ENCODE measurements around the gene MAPKAP1. TPM values are rescaled to one million over a fixed set of nuclear protein-coding genes. Genes with fewer than 3 reads are reported as not detected.
A peak's percentile ranks its signal among the peaks of the same experiment; 100 is the strongest.

Gene MAPKAP1
- total RNA-seq, 1 donor from 2014 or later, result 81.9 TPM

DNA sequence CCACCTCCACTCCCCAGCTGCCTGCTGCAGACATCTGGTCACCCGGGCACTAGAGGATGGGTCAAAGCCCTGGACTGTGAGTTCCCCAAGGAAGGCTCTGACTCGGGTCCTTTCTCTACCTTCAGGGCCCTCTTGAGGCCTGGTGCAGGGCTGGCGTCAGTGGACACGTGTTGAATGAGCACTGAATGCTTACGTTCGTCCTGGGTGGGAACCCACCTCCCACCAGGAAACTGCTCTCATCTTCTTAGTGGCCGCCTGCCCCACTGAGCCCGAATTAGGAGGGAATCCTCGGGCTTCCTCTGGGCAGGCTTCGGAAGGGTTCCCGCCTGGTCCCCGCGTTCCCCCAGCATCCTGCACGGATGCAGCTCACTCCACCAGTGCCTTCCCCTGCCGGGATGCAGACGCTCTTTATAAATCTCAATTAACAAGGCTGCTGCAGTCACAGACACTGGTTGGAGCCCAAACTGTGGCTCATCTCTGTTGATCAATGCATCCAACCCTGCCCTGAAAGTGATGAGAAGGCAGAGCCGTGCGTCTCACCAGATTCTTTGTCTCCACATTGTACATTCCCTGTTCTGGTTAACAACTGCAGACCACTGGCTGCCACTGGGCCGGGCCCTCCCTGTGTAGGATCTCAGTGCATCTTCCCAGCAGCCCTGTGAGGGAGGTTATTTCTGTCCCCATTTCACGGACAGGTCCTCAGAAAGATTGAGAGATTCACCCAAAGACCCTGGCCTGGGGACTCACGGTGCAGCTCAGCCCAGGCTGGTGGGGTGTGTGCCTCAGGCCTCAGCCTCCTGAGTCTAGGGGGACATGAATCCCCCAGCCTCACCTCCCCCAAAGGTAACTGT lies 276.6 kb downstream of the MAPKAP1 start:
- DNase-seq (ENCODE audit: low read depth), result no peak
- Histone ChIP-seq H3K27me3 (ENCODE audit: control insufficient read depth, insufficient read depth, low read length) (no peaks in the 10 kb centered on the region), H3K36me3 (ENCODE audit: control insufficient read depth, insufficient read depth, low read length) (no peaks in the 10 kb centered on the region), H3K4me3 (ENCODE audit: low read depth, low read length) (no peak overlapping the region)
- TF ChIP-seq, protein P1, sequence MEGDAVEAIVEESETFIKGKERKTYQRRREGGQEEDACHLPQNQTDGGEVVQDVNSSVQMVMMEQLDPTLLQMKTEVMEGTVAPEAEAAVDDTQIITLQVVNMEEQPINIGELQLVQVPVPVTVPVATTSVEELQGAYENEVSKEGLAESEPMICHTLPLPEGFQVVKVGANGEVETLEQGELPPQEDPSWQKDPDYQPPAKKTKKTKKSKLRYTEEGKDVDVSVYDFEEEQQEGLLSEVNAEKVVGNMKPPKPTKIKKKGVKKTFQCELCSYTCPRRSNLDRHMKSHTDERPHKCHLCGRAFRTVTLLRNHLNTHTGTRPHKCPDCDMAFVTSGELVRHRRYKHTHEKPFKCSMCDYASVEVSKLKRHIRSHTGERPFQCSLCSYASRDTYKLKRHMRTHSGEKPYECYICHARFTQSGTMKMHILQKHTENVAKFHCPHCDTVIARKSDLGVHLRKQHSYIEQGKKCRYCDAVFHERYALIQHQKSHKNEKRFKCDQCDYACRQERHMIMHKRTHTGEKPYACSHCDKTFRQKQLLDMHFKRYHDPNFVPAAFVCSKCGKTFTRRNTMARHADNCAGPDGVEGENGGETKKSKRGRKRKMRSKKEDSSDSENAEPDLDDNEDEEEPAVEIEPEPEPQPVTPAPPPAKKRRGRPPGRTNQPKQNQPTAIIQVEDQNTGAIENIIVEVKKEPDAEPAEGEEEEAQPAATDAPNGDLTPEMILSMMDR (IDR thresholded peaks at IDR 0.05; ENCODE audit: insufficient read depth, low read length, severe bottlenecking), result no peak
- no peak for FAIRE-seq

- no peak for FAIRE-seq
Measured at GRCh38 chr9:125429476-125430160, 277.4 kb downstream of the MAPKAP1 start.

DNA sequence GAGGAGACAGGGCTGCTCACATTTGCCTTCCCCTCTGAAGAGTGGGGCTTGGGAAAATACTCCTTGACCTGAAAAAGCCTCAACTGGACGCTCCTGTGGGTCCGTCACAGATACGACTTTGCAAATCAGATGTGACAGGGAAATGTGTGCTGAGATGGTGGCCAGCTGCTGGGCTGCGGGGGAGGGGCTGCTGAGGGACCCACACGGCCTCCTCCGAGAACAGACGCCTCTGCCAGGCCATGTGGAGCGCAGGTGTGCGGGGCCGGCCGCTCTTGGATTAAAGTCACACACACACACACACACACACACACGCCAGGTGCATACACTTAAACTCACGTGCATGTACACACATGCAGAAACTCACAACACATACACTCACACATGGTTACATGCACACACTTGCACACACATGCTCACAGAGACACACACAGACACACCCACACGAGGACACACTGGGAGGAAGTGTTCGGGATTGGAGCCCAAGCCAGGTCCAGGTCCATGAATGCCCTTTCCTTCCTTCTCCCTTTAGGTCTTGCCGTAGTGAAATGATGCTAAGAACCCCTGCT lies 278.0 kb downstream of the MAPKAP1 start:
- TF ChIP-seq, protein P1 (IDR thresholded peaks at IDR 0.05; ENCODE audit: insufficient read depth, low read length, severe bottlenecking), result no peak
- FAIRE-seq (no peak), DNase-seq (ENCODE audit: low read depth) (no peak)
- no peaks in the 10 kb centered on the region for H3K36me3 ChIP-seq (ENCODE audit: control insufficient read depth, insufficient read depth, low read length)
- H3K27me3 ChIP-seq (ENCODE audit: control insufficient read depth, insufficient read depth, low read length), result no peaks in the 10 kb centered on the region
- no peak overlapping the region for H3K4me3 ChIP-seq (ENCODE audit: low read depth, low read length)

More at GRCh38 chr9:125429476-125430160, 277.4 kb downstream of the MAPKAP1 start:
- DNase-seq (ENCODE audit: low read depth), result no peak
- TF ChIP-seq, protein P1 (IDR thresholded peaks at IDR 0.05; ENCODE audit: insufficient read depth, low read length, severe bottlenecking), result no peak
- Histone ChIP-seq H3K27me3 (ENCODE audit: control insufficient read depth, insufficient read depth, low read length) (no peaks in the 10 kb centered on the region), H3K4me3 (ENCODE audit: low read depth, low read length) (no peak overlapping the region), H3K36me3 (ENCODE audit: control insufficient read depth, insufficient read depth, low read length) (no peaks in the 10 kb centered on the region)

DNA sequence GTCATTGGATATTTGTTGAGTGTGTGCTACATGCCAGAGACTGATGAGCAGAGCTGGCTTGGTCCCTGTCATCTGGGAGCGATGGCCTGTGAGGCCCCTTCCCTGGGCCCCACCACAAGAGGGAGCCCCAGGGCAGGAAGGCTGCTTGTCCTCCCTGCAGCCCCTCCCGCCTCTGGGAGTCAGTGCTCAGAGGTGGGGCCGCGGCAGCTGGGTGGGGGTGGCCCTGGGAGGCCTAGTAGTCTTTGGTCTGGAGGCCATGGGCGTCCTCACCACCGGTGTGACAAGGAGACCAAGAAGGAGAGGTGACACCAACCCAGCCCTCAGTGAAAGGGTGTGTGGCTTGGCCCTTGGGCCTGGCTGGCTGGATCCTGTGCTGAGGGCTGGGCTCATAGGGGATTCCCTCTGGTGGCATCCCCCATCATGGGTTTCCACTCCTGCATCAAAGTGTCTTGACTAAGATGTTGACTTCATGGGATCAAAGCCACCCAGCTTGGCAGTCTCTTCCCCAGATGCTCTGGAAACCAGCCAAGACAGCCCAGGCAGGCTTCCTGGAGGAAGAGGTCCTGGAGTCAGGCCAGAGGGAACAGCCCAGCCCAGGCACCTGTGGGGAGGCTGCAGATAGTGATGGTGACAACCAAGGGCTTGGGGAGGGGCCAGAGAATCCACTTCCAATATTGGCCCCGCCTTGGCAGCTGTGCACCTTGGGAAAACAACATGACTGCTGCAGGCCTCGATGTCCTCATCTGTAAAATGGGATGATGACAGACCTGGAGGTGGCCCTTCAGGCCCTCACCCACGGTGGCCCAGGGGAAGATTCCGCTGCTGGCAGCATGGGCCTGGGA lies 278.7 kb downstream of the MAPKAP1 start:
- TF ChIP-seq, protein P1 (IDR thresholded peaks at IDR 0.05; ENCODE audit: insufficient read depth, low read length, severe bottlenecking), result peak; percentile 58
- no peaks in the 10 kb centered on the region for H3K27me3 ChIP-seq (ENCODE audit: control insufficient read depth, insufficient read depth, low read length)
- DNase-seq (ENCODE audit: low read depth), result no peak
- H3K36me3 ChIP-seq (ENCODE audit: control insufficient read depth, insufficient read depth, low read length), result no peaks in the 10 kb centered on the region
- no peak overlapping the region for H3K4me3 ChIP-seq (ENCODE audit: low read depth, low read length)
- FAIRE-seq, result no peak

DNA sequence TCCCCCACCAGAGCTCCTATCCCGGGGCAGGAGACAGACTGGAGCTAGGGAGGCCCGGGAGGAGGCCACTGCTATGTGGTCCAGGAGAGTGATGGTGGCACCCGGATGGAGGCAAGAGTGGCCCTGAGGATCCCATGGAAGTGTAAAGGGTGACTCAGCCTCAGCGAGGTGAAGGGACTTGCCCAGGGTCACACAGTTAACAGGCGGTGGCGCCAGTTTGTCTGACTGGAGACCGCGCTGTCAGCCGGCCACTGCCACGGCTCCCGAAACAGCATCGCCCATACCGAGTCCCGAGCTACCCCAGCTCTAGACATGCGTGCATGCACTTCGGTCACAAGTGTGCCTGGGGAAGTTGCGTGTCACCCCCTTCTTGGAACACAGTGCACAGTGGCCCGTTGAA lies 279.5 kb downstream of the MAPKAP1 start:
- DNase-seq (ENCODE audit: low read depth) (no peak), FAIRE-seq (no peak)
- no peaks in the 10 kb centered on the region for H3K36me3 ChIP-seq (ENCODE audit: control insufficient read depth, insufficient read depth, low read length)
- no peak overlapping the region for H3K4me3 ChIP-seq (ENCODE audit: low read depth, low read length)
- TF ChIP-seq, protein P1 (IDR thresholded peaks at IDR 0.05; ENCODE audit: insufficient read depth, low read length, severe bottlenecking), result no peak
- H3K27me3 ChIP-seq (ENCODE audit: control insufficient read depth, insufficient read depth, low read length), result no peaks in the 10 kb centered on the region
